ENCODE data around the gene LAMB3. TPM values are rescaled to one million over a fixed set of nuclear protein-coding genes. Genes with fewer than 3 reads are reported as not detected.

The LAMB3 gene
- total RNA-seq, 4 donors from 2014 or later = 0.17 to 1.0 (median 0.52) TPM

- Histone ChIP-seq H3K36me3 (no peaks in the 10 kb centered on the region), H3K4me1 (peaks cover 41 to 58% (median 45%) of the 10 kb centered on the region in 4 donors), H3K4me3 (no peak overlapping the region), H3K27me3 (no peaks in the 10 kb centered on the region), H3K9me3 (no peaks in the 10 kb centered on the region), H3K27ac (replicated peaks in 1 of 4) (peak overlapping the region; percentile 75 to 80 (median 79))
- intact Hi-C loops (cut with DNase I) = no loop called here
- TF ChIP-seq EP300 (IDR thresholded peaks at IDR 0.05) (no peak), CTCF (IDR thresholded peaks at IDR 0.05) (peak in 1 of 3 experiments; percentile 12), POLR2AphosphoS5 (IDR thresholded peaks at IDR 0.05) (peak; percentile 62 to 86), POLR2A (IDR thresholded peaks at IDR 0.05; ENCODE audit: low read depth) (no peak)
- 11% methylated on average over 5 of the region's 5 CpGs for WGBS
- DNase-seq (ENCODE audit: extremely low spot score) = no peak
Observed at GRCh38 chr1:209641832-209642172, 10.4 kb downstream of the LAMB3 start.

- WGBS = 89% methylated on average over 5 of the region's 5 CpGs
- no peak for DNase-seq (ENCODE audit: extremely low spot score)
- no peaks in the 10 kb centered on the region for H3K27me3 ChIP-seq
- intact Hi-C loops (cut with DNase I) = no loop called here
- no peak overlapping the region for H3K4me3 ChIP-seq
- TF ChIP-seq EP300 (IDR thresholded peaks at IDR 0.05) (no peak), POLR2A (IDR thresholded peaks at IDR 0.05; ENCODE audit: low read depth) (no peak), CTCF (IDR thresholded peaks at IDR 0.05) (no peak), POLR2AphosphoS5 (IDR thresholded peaks at IDR 0.05) (no peak)
- H3K9me3 ChIP-seq = no peaks in the 10 kb centered on the region
- no peak overlapping the region for H3K27ac ChIP-seq (replicated peaks in 1 of 4)
- H3K4me1 ChIP-seq = peaks cover 5 to 8% (median 5%) of the 10 kb centered on the region in 4 donors
- H3K36me3 ChIP-seq = no peaks in the 10 kb centered on the region
Observed at GRCh38 chr1:209635850-209636249, 16.4 kb downstream of the LAMB3 start.

GRCh38 chr1:209634005-209634737 is 18.1 kb downstream of the LAMB3 start:
- H3K27ac ChIP-seq (replicated peaks in 1 of 4) = no peak overlapping the region
- 86% methylated on average over 9 of the region's 20 CpGs for WGBS
- H3K4me1 ChIP-seq = peaks cover 10 to 14% (median 13%) of the 10 kb centered on the region in 4 donors
- no peaks in the 10 kb centered on the region for H3K36me3 ChIP-seq
- intact Hi-C loops (cut with DNase I) = loop anchor here (5.0 kb wide), 1 partner anchor 53 kb away; no protein-coding TSS in a partner anchor
- H3K27me3 ChIP-seq = no peaks in the 10 kb centered on the region
- no peak for DNase-seq (ENCODE audit: extremely low spot score)
- no peaks in the 10 kb centered on the region for H3K9me3 ChIP-seq
- no peak overlapping the region for H3K4me3 ChIP-seq
- no peak for TF ChIP-seq POLR2AphosphoS5 (IDR thresholded peaks at IDR 0.05)
- no peak for TF ChIP-seq EP300 (IDR thresholded peaks at IDR 0.05)
- TF ChIP-seq POLR2A (IDR thresholded peaks at IDR 0.05; ENCODE audit: low read depth) = no peak
- no peak for TF ChIP-seq CTCF (IDR thresholded peaks at IDR 0.05)

- TF ChIP-seq POLR2AphosphoS5 (IDR thresholded peaks at IDR 0.05) (no peak), EP300 (IDR thresholded peaks at IDR 0.05) (no peak)
- Histone ChIP-seq H3K27me3 (no peaks in the 10 kb centered on the region), H3K27ac (replicated peaks in 1 of 4) (no peak overlapping the region), H3K9me3 (no peaks in the 10 kb centered on the region), H3K4me3 (no peak overlapping the region), H3K4me1 (peaks cover 10 to 14% (median 13%) of the 10 kb centered on the region in 4 donors), H3K36me3 (no peaks in the 10 kb centered on the region)
- 91% methylated on average over 6 of the region's 6 CpGs for WGBS
- intact Hi-C loops (cut with DNase I) = loop anchor here (5.0 kb wide), 1 partner anchor 54 kb away; no protein-coding TSS in a partner anchor
- DNase-seq (ENCODE audit: extremely low spot score) = no peak
Observed at GRCh38 chr1:209633335-209633997, 18.8 kb downstream of the LAMB3 start.
